Upper lobe of left lung (tissue), 4 donors: ENCODE measurements around the gene LSM11.

ENCODE experiments used
- EP300 ChIP-seq, 4 donors: sonication (generic); formaldehyde crosslinking; IDR thresholded peaks; one replicate each; pipeline ENCODE4 v1.5.1; 2017; ENCODE audit warnings: antibody characterized with exemption in 4 of 4, control low read depth in 2 of 4
- POLR2A ChIP-seq, 4 donors: fragments of 450-650 bp; IDR thresholded peaks; one replicate each; pipeline ENCODE4 v1.5.1; 2016 to 2017; ENCODE audit warnings: antibody characterized with exemption in 4 of 4, mild to moderate bottlenecking in 2 of 4
- POLR2AphosphoS5 ChIP-seq, 2 donors: sonication (generic); formaldehyde crosslinking; IDR thresholded peaks; one replicate each; pipeline ENCODE4 v1.5.1; 2017; ENCODE audit warnings: antibody characterized with exemption in 2 of 2
- TF ChIP-seq, protein P1 (sequence below), 6 experiments: fragments of 450-650 bp in 4 of 6; fragments of 200-600 bp in 2 of 6; sonication (generic) in 2 of 6; IDR thresholded peaks; one replicate each; pipeline ENCODE4 v1.5.1; 2016 to 2019; ENCODE audit warnings: antibody characterized with exemption in 6 of 6

DNA sequence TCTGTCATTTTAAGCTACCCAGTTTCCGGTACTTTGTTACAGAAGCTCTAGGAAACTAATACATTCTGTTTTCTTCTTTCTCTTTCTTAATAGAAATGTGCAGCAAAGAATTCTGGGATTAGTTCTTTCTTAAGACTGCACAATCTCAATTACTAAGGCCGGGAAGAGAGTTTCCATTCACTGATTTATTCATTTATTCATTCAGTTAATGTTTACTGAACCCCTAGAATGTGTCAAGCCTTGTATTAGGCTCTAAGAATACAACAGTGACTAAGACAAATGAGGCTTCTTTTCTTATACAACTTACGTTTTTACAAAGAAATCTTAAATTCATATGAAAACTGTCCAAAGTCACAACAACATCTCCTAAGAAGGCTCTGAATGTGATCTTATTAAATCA is 39.8 kb upstream of the LSM11 start:
- TF ChIP-seq POLR2A (IDR thresholded peaks at IDR 0.05) (no peak), POLR2AphosphoS5 (IDR thresholded peaks at IDR 0.05) (no peak), EP300 (IDR thresholded peaks at IDR 0.05) (no peak)
- TF ChIP-seq, protein P1, sequence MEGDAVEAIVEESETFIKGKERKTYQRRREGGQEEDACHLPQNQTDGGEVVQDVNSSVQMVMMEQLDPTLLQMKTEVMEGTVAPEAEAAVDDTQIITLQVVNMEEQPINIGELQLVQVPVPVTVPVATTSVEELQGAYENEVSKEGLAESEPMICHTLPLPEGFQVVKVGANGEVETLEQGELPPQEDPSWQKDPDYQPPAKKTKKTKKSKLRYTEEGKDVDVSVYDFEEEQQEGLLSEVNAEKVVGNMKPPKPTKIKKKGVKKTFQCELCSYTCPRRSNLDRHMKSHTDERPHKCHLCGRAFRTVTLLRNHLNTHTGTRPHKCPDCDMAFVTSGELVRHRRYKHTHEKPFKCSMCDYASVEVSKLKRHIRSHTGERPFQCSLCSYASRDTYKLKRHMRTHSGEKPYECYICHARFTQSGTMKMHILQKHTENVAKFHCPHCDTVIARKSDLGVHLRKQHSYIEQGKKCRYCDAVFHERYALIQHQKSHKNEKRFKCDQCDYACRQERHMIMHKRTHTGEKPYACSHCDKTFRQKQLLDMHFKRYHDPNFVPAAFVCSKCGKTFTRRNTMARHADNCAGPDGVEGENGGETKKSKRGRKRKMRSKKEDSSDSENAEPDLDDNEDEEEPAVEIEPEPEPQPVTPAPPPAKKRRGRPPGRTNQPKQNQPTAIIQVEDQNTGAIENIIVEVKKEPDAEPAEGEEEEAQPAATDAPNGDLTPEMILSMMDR (IDR thresholded peaks at IDR 0.05) = no peak
